ENCODE results near the gene LCE6A. TPM values are rescaled to one million over a fixed set of nuclear protein-coding genes. Genes with fewer than 3 reads are reported as not detected.

LCE6A gene
- total and polyA plus RNA-seq, 3 experiments from 2014 or later = not detected

Other genes with a start within 250 kb of the LCE6A start
- gene LCE3C, start 242.6 kb upstream of the LCE6A start, total RNA-seq = not detected
- gene LCE3C, start 242.6 kb upstream of the LCE6A start, polyA plus RNA-seq = not detected
- gene LCE3B, start 229.0 kb upstream of the LCE6A start, total RNA-seq = not detected
- gene LCE3B, start 229.0 kb upstream of the LCE6A start, polyA plus RNA-seq = not detected
- gene LCE3A, start 219.8 kb upstream of the LCE6A start, total RNA-seq = not detected
- gene LCE3A, start 219.8 kb upstream of the LCE6A start, polyA plus RNA-seq = not detected
- not detected for gene LCE2D, start 179.5 kb upstream of the LCE6A start, total RNA-seq
- not detected for gene LCE2D, start 179.5 kb upstream of the LCE6A start, polyA plus RNA-seq
- gene LCE2C, start 167.6 kb upstream of the LCE6A start, total RNA-seq = not detected
- not detected for gene LCE2C, start 167.6 kb upstream of the LCE6A start, polyA plus RNA-seq
- gene LCE2B, start 156.7 kb upstream of the LCE6A start, total RNA-seq = not detected
- gene LCE2B, start 156.7 kb upstream of the LCE6A start, polyA plus RNA-seq = not detected
- gene LCE2A, start 144.5 kb upstream of the LCE6A start, total RNA-seq = not detected
- not detected for gene LCE2A, start 144.5 kb upstream of the LCE6A start, polyA plus RNA-seq
- not detected for gene LCE4A, start 134.7 kb upstream of the LCE6A start, total RNA-seq
- not detected for gene LCE4A, start 134.7 kb upstream of the LCE6A start, polyA plus RNA-seq
- not detected for gene KPRP, start 84.8 kb upstream of the LCE6A start, total RNA-seq
- gene KPRP, start 84.8 kb upstream of the LCE6A start, polyA plus RNA-seq = not detected
- not detected for gene LCE1F, start 67.7 kb upstream of the LCE6A start, total RNA-seq
- not detected for gene LCE1F, start 67.7 kb upstream of the LCE6A start, polyA plus RNA-seq
- not detected for gene LCE1E, start 56.6 kb upstream of the LCE6A start, total RNA-seq
- not detected for gene LCE1E, start 56.6 kb upstream of the LCE6A start, polyA plus RNA-seq
- gene LCE1D, start 46.1 kb upstream of the LCE6A start, total RNA-seq = not detected
- not detected for gene LCE1D, start 46.1 kb upstream of the LCE6A start, polyA plus RNA-seq
- gene LCE1C, start 36.2 kb upstream of the LCE6A start, total RNA-seq = not detected
- gene LCE1C, start 36.2 kb upstream of the LCE6A start, polyA plus RNA-seq = not detected
- not detected for gene LCE1B, start 30.9 kb upstream of the LCE6A start, total RNA-seq
- not detected for gene LCE1B, start 30.9 kb upstream of the LCE6A start, polyA plus RNA-seq
- gene LCE1A, start 15.4 kb upstream of the LCE6A start, total RNA-seq = not detected
- gene LCE1A, start 15.4 kb upstream of the LCE6A start, polyA plus RNA-seq = not detected
- gene LCE7A, start 17.1 kb downstream of the LCE6A start, total RNA-seq = not detected
- gene LCE7A, start 17.1 kb downstream of the LCE6A start, polyA plus RNA-seq = not detected
- gene SMCP, start 35.5 kb downstream of the LCE6A start, total RNA-seq = not detected
- gene SMCP, start 35.5 kb downstream of the LCE6A start, polyA plus RNA-seq = not detected
- gene IVL, start 65.7 kb downstream of the LCE6A start, total RNA-seq = not detected
- gene IVL, start 65.7 kb downstream of the LCE6A start, polyA plus RNA-seq = not detected
- gene SPRR5, start 104.3 kb downstream of the LCE6A start, total RNA-seq = not detected
- gene SPRR5, start 104.3 kb downstream of the LCE6A start, polyA plus RNA-seq = not detected
- gene SPRR4, start 127.8 kb downstream of the LCE6A start, total RNA-seq = not detected
- not detected for gene SPRR4, start 127.8 kb downstream of the LCE6A start, polyA plus RNA-seq
- gene SPRR1A, start 141.2 kb downstream of the LCE6A start, total RNA-seq = not detected
- not detected for gene SPRR1A, start 141.2 kb downstream of the LCE6A start, polyA plus RNA-seq
- not detected for gene SPRR3, start 158.9 kb downstream of the LCE6A start, total RNA-seq
- gene SPRR3, start 158.9 kb downstream of the LCE6A start, polyA plus RNA-seq = not detected
- not detected for gene SPRR1B, start 188.3 kb downstream of the LCE6A start, total RNA-seq
- gene SPRR1B, start 188.3 kb downstream of the LCE6A start, polyA plus RNA-seq = not detected
- not detected for gene SPRR2D, start 198.3 kb downstream of the LCE6A start, total RNA-seq
- gene SPRR2D, start 198.3 kb downstream of the LCE6A start, polyA plus RNA-seq = not detected
- gene SPRR2A, start 214.7 kb downstream of the LCE6A start, total RNA-seq = not detected
- gene SPRR2A, start 214.7 kb downstream of the LCE6A start, polyA plus RNA-seq = not detected
- not detected for gene SPRR2B, start 228.8 kb downstream of the LCE6A start, total RNA-seq
- not detected for gene SPRR2B, start 228.8 kb downstream of the LCE6A start, polyA plus RNA-seq

Measured in CD8-positive, alpha-beta memory T cell (primary cell).